Panc1 (cell line): ENCODE data around the gene NR3C1. TPM values are rescaled to one million over a fixed set of nuclear protein-coding genes. Genes with fewer than 3 reads are reported as not detected.

Experiments used
- ATAC-seq: fragments of 200-7000 bp; cut with Tn5 transposase; 2 replicates; pipeline ENCODE4 v1.9.1; 2020; ENCODE audit warnings: mild to moderate bottlenecking, moderate library complexity
- BruUV-seq: library from RNA; stranded (reverse); fragments of 400-500 nt; replicated peaks from 2 replicates; lab custom pipeline; 2021; lab: Mats Ljungman, UMichigan
- CTCF ChIA-PET: fragments of 300-600 bp; sonication (Branson Sonifier 250); formaldehyde crosslinking; loops from one replicate; lab custom pipeline; 2022; ENCODE audit warnings: antibody characterized with exemption; lab: Charles Lee
- POLR2A ChIA-PET: fragments of 300-600 bp; sonication (Branson Sonifier 250); formaldehyde crosslinking; loops from one replicate; lab custom pipeline; 2022; ENCODE audit warnings: antibody characterized with exemption; lab: Charles Lee
- DNase-seq: peaks from one replicate; pipeline ENCODE4 v3.0.0-alpha.2; 2010; ENCODE audit warnings: low read depth, low spot score
- H3K27ac ChIP-seq: 2 replicates; pipeline ENCODE4 v1.5.1; 2011; ENCODE audit warnings: mild to moderate bottlenecking, low read length, inconsistent platforms
- H3K27me3 ChIP-seq: fragments of 200-500 bp; sonication (Bioruptor generic); 2 replicates; pipeline ENCODE4 v1.6.0; 2014; ENCODE audit warnings: low read length, inconsistent platforms; ENCODE audit not compliant: control insufficient read depth, insufficient read depth
- H3K36me3 ChIP-seq: fragments of 200-500 bp; sonication (Bioruptor generic); 2 replicates; pipeline ENCODE4 v1.5.1; 2014; ENCODE audit warnings: inconsistent platforms, mild to moderate bottlenecking, low read length, moderate library complexity; ENCODE audit not compliant: control insufficient read depth, insufficient read depth
- H3K4me1 ChIP-seq: 2 replicates; pipeline ENCODE4 v1.5.1; 2011; ENCODE audit warnings: inconsistent platforms, mild to moderate bottlenecking, low read length, moderate library complexity; ENCODE audit not compliant: control insufficient read depth, insufficient read depth
- H3K4me3 ChIP-seq, 2 experiments: 2 replicates each; pipeline ENCODE4 v1.5.1; 2011 to 2012; ENCODE audit warnings: low read depth in 2 of 2, low read length in 2 of 2, mild to moderate bottlenecking in 2 of 2, inconsistent platforms in 1 of 2, moderate library complexity in 1 of 2
- H3K9me3 ChIP-seq: fragments of 200-500 bp; sonication (Bioruptor generic); 2 replicates; pipeline ENCODE4 v1.5.1; 2014; ENCODE audit warnings: low read depth, mild to moderate bottlenecking, inconsistent platforms, low read length, moderate library complexity; ENCODE audit not compliant: control insufficient read depth, insufficient read depth
- CTCF ChIP-seq: fragments of 450-650 bp; IDR thresholded peaks from 2 replicates; pipeline ENCODE4 v1.5.1; 2017; ENCODE audit warnings: mild to moderate bottlenecking
- POLR2AphosphoS5 ChIP-seq: IDR thresholded peaks from 2 replicates; pipeline ENCODE4 v1.6.1; 2012; ENCODE audit warnings: mild to moderate bottlenecking, low read depth, low read length, moderate library complexity
- REST ChIP-seq, 2 experiments: IDR thresholded peaks; 2 replicates each; pipeline ENCODE4 v1.6.1; 2011 to 2012; ENCODE audit warnings: low read depth in 2 of 2, control low read depth in 1 of 2, low read length in 1 of 2, mild to moderate bottlenecking in 1 of 2, moderate library complexity in 1 of 2; ENCODE audit not compliant: insufficient read depth in 1 of 2
- SIN3A ChIP-seq: IDR thresholded peaks from 2 replicates; pipeline ENCODE4 v1.6.1; 2012; ENCODE audit warnings: low read depth, mild to moderate bottlenecking, low read length, moderate library complexity, borderline replicate concordance; ENCODE audit not compliant: insufficient read depth
- TCF7L2 ChIP-seq: IDR thresholded peaks from 2 replicates; pipeline ENCODE4 v1.6.1; 2011; ENCODE audit warnings: mild to moderate bottlenecking, low read depth, low read length, inconsistent platforms
- in situ Hi-C: cut with HindIII; loops from 2 replicates; pipeline ENCODE4 v1.10.0; 2016; ENCODE audit warnings: low sequenced_read_pairs, low pct_unique_long_range_greater_than_20kb
- intact Hi-C: fragments of 100-400 bp; cut with micrococcal nuclease; formaldehyde crosslinking; loops from one replicate; pipeline ENCODE4 v1.10.0; 2022; ENCODE audit not compliant: unreplicated experiment
- total RNA-seq: library from RNA; stranded (reverse); gene quantifications from one replicate; pipeline ENCODE4 v1.2.1, GENCODE V29; 2021; ENCODE audit not compliant: unreplicated experiment

NR3C1 gene
- total RNA-seq, 1 experiment from 2014 or later = 52.6 TPM

DNA sequence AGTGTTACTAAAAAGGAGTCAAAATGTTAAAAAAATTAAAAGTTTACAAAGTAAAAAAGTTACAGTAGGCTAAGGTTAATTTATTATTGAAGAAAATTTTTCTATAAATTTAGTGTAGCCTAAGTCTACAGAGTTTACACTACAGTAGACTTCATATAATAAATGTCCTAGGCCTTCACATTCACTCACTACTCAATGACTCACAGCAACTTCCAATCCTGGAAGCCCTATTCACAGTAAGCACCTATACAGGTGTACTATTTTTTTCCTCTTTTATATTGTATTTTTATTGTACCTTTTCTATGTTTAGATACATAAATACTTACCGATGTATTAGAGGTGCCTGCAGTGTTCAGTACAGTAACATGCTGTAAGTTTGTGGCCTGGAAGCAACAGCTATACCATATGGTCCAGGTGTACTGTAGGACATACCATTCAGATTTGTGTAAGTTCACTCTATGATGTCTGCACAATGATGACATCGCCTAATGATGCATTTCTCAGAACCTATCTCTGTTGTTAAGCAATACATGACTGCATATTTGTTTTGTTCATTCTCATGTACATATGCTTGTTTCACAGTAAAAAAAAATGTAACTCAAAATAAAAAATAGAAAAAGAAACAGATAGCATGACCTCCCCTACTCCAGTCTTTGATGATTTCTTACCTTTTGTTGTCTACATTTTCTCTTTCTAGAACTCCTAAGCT, 64.7 kb downstream of the NR3C1 start:
- ChIA-PET POLR2A (no interaction called here), CTCF (no interaction called here)

GRCh38 chr5:143337946-143338345, 65.5 kb downstream of the NR3C1 start:
- H3K4me1 ChIP-seq = peaks cover 23% of the 10 kb centered on the region

More for the DNA sequence above, 64.7 kb downstream of the NR3C1 start:
- no peak for TF ChIP-seq REST (IDR thresholded peaks at IDR 0.05; ENCODE audit: insufficient read depth in 1 of 2, low read depth in 2 of 2, low read length in 1 of 2)
- TF ChIP-seq POLR2AphosphoS5 = no peak
- no peak for TF ChIP-seq CTCF
- TF ChIP-seq TCF7L2 = no peak
- no peak for TF ChIP-seq SIN3A
- intact Hi-C loops = no loop called here
- DNase-seq (no peak), ATAC-seq (no peak)
- in situ Hi-C loops = no loop called here
- Histone ChIP-seq H3K4me1 (peaks cover 28% of the 10 kb centered on the region), H3K4me3 (no peak overlapping the region), H3K27me3 (no peaks in the 10 kb centered on the region), H3K9me3 (no peaks in the 10 kb centered on the region; the same call in 1 of the 2 replicates), H3K36me3 (no peaks in the 10 kb centered on the region), H3K27ac (no peak overlapping the region; the same call in 1 of the 2 replicates)
- BruUV-seq = no TSS peak

More at GRCh38 chr5:143337946-143338345, 65.5 kb downstream of the NR3C1 start:
- Histone ChIP-seq H3K4me3 (no peak overlapping the region), H3K9me3 (no peaks in the 10 kb centered on the region; the same call in 1 of the 2 replicates), H3K27ac (no peak overlapping the region; the same call in 1 of the 2 replicates), H3K36me3 (no peaks in the 10 kb centered on the region), H3K27me3 (no peaks in the 10 kb centered on the region)
- no peak for DNase-seq
- TF ChIP-seq CTCF = no peak
- no peak for TF ChIP-seq REST (IDR thresholded peaks at IDR 0.05; ENCODE audit: insufficient read depth in 1 of 2, low read depth in 2 of 2, low read length in 1 of 2)
- no peak for TF ChIP-seq TCF7L2
- no peak for TF ChIP-seq SIN3A
- no peak for TF ChIP-seq POLR2AphosphoS5
- ChIA-PET CTCF (interaction anchor here (0.6 kb wide), 1 partner anchor 29 kb away, joined by 4 read pairs; no protein-coding TSS in a partner anchor), POLR2A (no interaction called here)
- ATAC-seq = no peak
- in situ Hi-C loops = no loop called here
- intact Hi-C loops = no loop called here
- BruUV-seq = no TSS peak
